Smooth muscle cell of the brain vasculature (primary cell): ENCODE data around the gene VRTN.

Source experiments
- DNase-seq: peaks from one replicate; pipeline ENCODE4 v3.0.0-alpha.2; 2012; ENCODE audit warnings: low read depth, low spot score

Gene VRTN

GRCh38 chr14:74394549-74394948 lies 46.3 kb downstream of the VRTN start:
- no peak for DNase-seq

GRCh38 chr14:74395094-74395493 lies 46.8 kb downstream of the VRTN start:
- DNase-seq: no peak

DNA sequence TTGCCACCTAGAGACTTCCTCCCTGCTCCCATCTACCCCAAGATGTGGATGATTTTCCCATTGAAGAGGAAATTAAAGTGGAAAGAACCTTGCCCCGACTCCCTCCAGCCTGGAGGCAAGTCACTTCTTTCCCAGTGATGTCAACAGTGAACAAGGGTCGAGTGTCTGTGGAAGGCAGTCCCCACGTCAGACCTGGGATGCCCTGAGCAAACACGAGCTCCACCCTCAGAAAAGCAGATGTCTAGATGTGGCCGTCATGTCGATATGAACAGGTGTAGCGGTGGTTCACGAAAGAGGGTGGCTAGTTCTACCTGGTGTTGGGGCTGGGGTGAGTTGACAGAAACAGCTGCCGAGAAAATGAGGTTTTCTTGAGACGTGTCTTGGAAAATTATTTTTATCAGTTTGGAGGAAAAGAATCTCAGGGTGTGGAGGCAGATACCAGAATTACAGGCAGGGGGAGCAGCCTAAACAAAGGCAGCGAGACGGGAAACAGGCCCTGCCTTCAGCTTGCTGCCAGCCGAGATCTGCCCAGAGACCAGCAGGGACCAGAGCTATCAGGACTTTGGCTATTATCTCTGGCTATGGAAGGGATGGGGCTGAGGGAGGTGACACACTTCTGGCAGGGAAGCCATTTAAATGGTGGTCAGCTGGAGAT lies 51.9 kb downstream of the VRTN start:
- DNase-seq: no peak

DNA sequence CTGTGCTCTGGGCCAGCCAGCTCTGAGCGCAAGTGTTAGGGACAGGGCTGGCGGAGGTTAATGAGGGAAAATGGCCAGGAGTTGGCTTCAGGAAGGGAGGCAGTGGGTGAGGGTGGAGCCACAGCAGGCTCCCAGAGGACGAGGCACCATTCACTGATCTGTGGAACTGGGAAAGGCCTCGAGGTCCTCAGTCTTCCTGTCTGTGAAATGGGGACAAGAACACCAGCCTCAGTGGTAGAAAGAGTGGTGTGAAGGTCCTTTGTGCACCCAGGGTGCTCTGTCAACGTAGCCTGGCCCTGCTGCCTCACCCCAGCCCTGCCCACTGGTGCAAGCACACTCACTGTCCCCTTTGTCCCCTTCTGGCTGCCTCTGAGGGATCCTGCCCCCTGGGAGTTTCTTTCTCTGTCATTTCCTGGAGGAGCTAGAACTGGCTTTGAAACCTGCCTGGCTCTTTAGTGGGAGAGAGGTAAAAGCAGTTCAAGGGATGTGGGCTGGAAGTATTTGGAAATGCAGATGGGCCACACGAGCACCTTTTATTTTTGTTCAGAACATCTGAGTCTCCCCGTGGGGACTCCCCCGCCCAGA lies 52.7 kb downstream of the VRTN start:
- no peak for DNase-seq

DNA sequence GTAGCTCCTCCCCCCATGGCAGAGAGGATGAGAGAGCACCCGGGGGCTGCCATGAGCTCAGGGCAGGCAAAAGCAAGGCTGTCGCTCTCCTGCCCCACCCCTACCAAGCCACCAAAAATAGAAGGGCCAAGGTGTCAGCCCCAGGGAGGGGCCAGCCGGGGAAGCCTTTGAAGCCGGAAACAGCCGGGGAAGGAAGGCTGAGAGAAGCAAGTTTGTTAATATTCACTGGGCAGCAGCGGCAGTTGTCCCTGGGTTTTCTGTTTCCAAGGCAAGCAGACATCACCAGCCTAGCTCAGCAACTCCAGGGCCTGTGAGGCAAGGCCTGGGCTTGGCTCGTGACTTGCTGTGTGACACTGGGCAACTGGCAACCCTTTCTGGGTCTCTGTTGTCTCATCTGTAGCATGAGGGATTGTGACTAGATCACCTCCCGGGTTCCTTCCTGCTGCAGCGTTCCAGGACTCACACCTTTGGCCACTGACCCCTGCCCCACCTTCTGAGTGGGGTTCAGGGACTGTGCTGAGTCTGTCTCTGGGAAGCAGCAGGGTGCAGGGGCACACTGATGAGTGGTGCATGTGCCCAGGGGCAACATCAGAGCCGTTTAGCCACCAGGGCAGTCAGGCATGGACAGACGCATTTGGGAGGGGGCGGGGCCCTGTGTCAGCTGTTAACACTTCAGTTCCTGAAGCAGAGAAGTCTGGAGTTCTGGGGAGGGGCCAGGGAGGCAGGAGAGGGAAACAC lies 53.4 kb downstream of the VRTN start:
- DNase-seq: no peak

DNA sequence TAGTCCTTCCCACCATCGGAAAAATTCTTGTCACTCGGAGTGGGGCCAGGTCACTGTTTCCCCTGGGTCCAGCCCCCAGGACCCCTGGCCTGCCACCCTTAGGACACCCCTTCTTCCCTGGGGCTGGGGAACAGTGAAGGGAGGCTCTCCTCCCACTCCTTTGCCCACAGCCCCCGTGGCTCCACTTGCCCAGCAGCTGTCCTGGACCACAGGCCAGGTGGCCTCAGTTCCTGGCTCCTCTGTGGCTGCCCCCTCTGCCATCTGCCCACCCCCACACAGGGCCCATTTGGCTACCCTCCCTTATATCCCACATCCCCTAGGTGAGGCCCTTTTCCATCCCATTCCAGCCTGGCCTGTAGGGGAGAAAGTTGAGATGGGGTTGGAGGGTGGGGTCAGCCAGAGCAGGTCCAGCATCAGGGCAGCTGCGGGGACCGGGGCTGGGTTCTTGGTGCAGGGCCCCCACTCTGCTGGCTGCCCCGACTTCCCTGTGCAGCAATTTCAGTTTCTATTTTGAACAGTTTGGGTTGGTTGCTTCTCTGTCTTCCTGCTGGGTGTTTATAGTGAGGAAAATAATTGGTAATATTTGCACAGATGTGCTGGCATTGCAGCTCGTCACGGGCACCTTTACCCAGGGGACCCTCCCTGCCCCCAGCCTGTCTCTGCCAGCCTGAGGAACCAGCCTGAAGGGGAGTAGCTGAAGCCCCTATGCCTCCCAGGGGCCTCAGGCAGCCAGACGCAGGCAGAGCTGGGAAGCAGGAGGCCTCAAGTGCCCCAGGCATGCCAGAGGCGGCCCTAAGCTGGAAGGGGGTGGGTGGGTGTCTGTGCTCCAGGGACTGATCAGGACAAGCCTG lies 54.4 kb downstream of the VRTN start:
- no peak for DNase-seq

GRCh38 chr14:74403619-74404417 lies 55.5 kb downstream of the VRTN start:
- DNase-seq: no peak

DNA sequence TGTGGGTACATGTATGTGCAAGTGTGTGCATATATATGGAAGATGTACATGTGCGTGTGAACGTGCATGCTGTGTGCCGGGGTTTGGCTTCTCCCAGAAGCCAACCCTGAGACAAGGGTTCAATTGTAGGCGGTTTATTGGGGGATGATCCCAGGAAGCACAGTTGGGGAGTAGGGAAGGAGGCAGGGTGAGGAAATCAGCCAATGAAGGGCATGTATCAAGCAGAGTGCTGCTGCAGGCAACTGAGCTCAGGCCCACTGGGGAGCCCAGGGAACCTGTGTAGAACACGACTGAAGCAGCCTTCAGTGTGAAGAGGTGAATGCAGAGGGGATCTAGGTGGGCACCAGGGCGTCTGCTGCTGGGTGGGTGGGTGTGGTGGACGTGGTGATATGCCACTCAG lies 56.2 kb downstream of the VRTN start:
- no peak for DNase-seq

DNA sequence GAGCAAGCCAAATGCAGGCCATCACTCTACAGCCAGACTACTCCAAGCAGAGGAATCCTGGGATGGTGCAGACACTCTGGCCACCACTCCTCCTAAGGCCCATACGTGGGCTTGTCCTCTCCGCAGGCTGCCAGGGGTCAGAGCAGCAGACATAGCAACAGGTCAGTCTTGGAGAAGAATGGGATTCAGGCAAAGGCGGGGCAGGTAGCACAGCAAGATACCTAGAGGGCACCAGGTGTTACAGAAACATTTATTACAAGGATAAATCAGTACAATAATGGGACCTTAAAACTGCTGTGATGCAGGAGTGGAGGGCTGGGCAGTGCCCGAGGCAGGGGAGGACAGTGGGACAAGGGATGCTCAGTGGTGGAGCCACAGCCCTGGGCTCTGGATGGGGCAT lies 57.4 kb downstream of the VRTN start:
- DNase-seq: no peak

DNA sequence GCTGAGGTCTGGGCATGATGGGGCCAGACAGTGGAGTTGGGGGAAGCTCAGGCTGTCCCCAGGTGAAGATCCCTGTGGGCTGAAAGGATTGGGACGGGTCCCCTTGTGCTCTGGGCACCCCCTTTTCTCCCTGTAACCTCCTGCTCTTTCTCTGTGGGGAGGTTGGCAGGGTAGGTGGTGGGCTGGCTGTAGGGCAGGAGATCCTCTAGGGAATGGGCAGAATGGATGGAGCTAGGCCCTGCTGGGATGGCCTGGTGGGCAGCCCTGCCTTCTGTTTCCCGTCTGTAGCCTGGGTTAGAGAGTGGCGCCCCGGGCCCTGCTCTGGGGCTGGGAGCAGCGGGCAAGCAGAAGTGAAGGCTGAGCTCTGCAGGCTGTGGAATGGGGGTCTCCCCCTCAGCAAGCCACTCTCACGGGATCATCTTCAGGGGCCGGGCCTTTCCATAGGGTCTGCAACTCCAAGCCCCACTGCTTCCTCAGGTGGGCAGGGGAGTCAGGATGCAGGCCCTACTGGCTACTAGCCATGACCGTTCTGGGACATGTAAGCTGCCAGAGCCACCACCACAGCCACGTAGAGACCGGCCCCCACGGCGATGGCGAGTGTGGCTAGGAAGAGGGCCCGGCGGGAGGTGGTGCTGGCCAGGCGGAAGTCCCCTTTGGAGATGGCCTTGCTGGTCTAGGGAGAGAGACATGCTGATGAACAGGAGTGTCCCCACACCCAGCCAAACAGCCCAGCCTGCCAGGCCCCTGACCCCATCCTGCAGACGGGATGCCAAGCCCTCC lies 58.9 kb downstream of the VRTN start:
- no peak for DNase-seq

DNA sequence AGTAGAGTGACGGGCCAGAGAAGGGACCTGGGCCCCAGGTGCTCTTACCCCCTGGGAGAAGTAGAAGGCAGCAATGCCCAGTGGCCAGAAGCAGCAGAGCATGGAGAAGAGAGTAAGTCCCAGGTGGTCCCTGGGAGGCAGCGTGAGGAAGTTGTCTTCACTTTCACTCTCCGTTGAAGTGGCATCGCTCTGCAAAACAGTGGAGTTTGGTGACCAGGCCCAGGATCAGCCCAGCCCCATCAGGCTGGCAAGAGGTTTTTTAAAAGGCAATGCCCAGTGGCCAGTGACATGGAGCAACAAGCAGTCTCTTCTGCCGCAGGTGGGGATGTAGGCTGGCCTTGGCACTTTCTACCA lies 59.5 kb downstream of the VRTN start:
- DNase-seq: no peak

DNA sequence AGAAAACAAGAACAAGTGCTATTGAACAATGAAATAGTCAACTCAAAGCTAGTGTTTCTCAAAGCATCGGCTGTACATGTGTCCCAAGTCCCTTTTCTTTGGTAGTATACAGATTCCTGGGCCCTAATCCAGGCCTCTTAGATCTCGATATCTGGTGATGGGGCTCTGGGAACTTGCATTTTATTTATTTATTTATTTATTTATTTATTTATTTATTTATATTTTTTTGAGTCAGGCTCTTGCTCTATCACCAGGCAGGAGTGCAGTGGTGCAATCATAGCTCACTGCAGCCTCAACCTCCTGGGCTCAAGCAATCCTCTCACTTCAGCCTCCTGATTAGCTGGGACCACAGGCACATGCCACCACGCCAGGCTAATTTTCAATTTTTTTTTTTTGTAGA lies 60.6 kb downstream of the VRTN start:
- DNase-seq: no peak

GRCh38 chr14:74409441-74409840 lies 61.2 kb downstream of the VRTN start:
- no peak for DNase-seq
